HepG2 (cell line): Measurements from ENCODE around the gene SOBP.

Experiments used
- ATF6 ChIP-seq: sonication (generic); formaldehyde crosslinking; conservative IDR thresholded peaks from 2 replicates; pipeline ENCODE4 v1.4.0; 2020; ENCODE audit warnings: missing genetic modification reagents
- EZH2 ChIP-seq: conservative IDR thresholded peaks from 2 replicates; pipeline ENCODE4 v1.6.1; 2012; ENCODE audit warnings: mild to moderate bottlenecking, low read depth, low read length, moderate library complexity
- SIN3A ChIP-seq: IDR thresholded peaks from 2 replicates; pipeline ENCODE4 v1.6.1; 2011; ENCODE audit warnings: low read depth, mild to moderate bottlenecking, control low read depth, low read length, borderline replicate concordance
- SMC3 ChIP-seq: IDR thresholded peaks from 2 replicates; pipeline ENCODE4 v1.6.1; 2011; ENCODE audit warnings: low read length, improper control_type of control experiment
- STAT5B ChIP-seq: sonication (generic); formaldehyde crosslinking; IDR thresholded peaks from 2 replicates; pipeline ENCODE4 v1.4.0; 2020; ENCODE audit warnings: missing genetic modification reagents

GRCh38 chr6:107466062-107466461, 23.9 kb upstream of the SOBP start:
- TF ChIP-seq ATF6 (CRISPR knock-in tag) (no peak), EZH2 (no peak), SMC3 (no peak), SIN3A (no peak), STAT5B (CRISPR knock-in tag) (no peak)
